A549 (cell line): Measurements from ENCODE around the gene ST8SIA1.

Experiments used
- CTCF ChIP-seq: fragments of >200 bp; sonication (Bioruptor Twin); formaldehyde crosslinking; IDR thresholded peaks from 3 replicates; pipeline ENCODE4 v1.5.1; 2016
- EP300 ChIP-seq, 2 experiments: fragments of >200 bp; sonication (Bioruptor Twin); formaldehyde crosslinking; IDR thresholded peaks; 2 replicates in 1 of 2; 3 replicates in 1 of 2; pipeline ENCODE4 v1.6.1; 2016 to 2017
- ESRRA ChIP-seq: fragments of 150-350 bp; IDR thresholded peaks from 2 replicates; pipeline ENCODE4 v1.6.1; 2014; ENCODE audit warnings: mild to moderate bottlenecking, low read length, borderline replicate concordance
- FOSL2 ChIP-seq, 2 experiments: fragments of 450-650 bp in 1 of 2; fragments of >200 bp in 1 of 2; sonication (Bioruptor Twin) in 1 of 2; formaldehyde crosslinking; IDR thresholded peaks; 2 replicates each; pipeline versions ENCODE4 v1.5.0 to v1.6.1; 2016 to 2020; ENCODE audit warnings: mild to moderate bottlenecking in 1 of 2, moderate library complexity in 1 of 2
- POLR2A ChIP-seq: IDR thresholded peaks from 2 replicates; pipeline ENCODE4 v1.6.1; 2012; ENCODE audit warnings: mild to moderate bottlenecking, low read length
- RCOR1 ChIP-seq: fragments of 150-350 bp; IDR thresholded peaks from 2 replicates; pipeline ENCODE4 v1.6.1; 2014; ENCODE audit warnings: antibody characterized with exemption, low read length, low read depth
- RFX5 ChIP-seq: fragments of 450-650 bp; IDR thresholded peaks from 2 replicates; pipeline ENCODE4 v1.7.1; 2014; ENCODE audit warnings: antibody characterized with exemption, mild to moderate bottlenecking, moderate library complexity
- RNF2 ChIP-seq: fragments of 200-600 bp; sonication (generic); IDR thresholded peaks from 2 replicates; pipeline ENCODE4 v1.6.1; 2016; ENCODE audit warnings: low read depth, mild to moderate bottlenecking, antibody characterized with exemption, moderate library complexity, borderline replicate concordance
- SREBF2 ChIP-seq: fragments of 450-650 bp; IDR thresholded peaks from 2 replicates; pipeline ENCODE4 v1.6.1; 2014; ENCODE audit warnings: mild to moderate bottlenecking, moderate library complexity
- TP53 ChIP-seq: fragments of 250-450 bp; sonication (Bioruptor Pico); IDR thresholded peaks from 2 replicates; pipeline ENCODE4 v1.5.0; 2021; ENCODE audit warnings: mild to moderate bottlenecking, moderate library complexity
- ZFP36 ChIP-seq: fragments of 450-650 bp; IDR thresholded peaks from 2 replicates; pipeline ENCODE4 v1.6.1; 2014; ENCODE audit warnings: borderline replicate concordance; ENCODE audit not compliant: partially characterized antibody
- ZSCAN20 ChIP-seq: fragments of 250-450 bp; sonication (Bioruptor Pico); IDR thresholded peaks from 2 replicates; pipeline ENCODE4 v1.8.0; 2022; ENCODE audit warnings: mild to moderate bottlenecking, moderate library complexity

- TF ChIP-seq CTCF (no peak), FOSL2 (IDR thresholded peaks at IDR 0.05) (no peak), FOSL2 (CRISPR knock-in tag; IDR thresholded peaks at IDR 0.05) (peak; percentile 52), RCOR1 (no peak), TP53 (no peak), EP300 (IDR thresholded peaks at IDR 0.05) (no peak), ESRRA (no peak), RNF2 (no peak), ZSCAN20 (CRISPR knock-in tag) (no peak), ZFP36 (no peak), POLR2A (no peak), RFX5 (no peak), SREBF2 (no peak)
These were observed 58.7 kb downstream of the ST8SIA1 start for GRCh38 chr12:22275843-22276242.
